BE2C (cell line): ENCODE results near the gene CNOT8.
A peak's percentile ranks its signal among the peaks of the same experiment; 100 is the strongest.

Experiments
- DNase-seq: peaks from one replicate; pipeline ENCODE4 v3.0.0-alpha.2; 2020
- H3K27me3 ChIP-seq: fragments of 250-450 bp; sonication (Bioruptor Pico); 2 replicates; pipeline ENCODE4 v1.5.1; 2020; ENCODE audit warnings: mild to moderate bottlenecking
- H3K36me3 ChIP-seq: fragments of 250-450 bp; sonication (Bioruptor Pico); 2 replicates; pipeline ENCODE4 v1.5.1; 2020; ENCODE audit warnings: mild to moderate bottlenecking
- H3K4me1 ChIP-seq: fragments of 250-450 bp; sonication (Bioruptor Pico); 2 replicates; pipeline ENCODE4 v1.5.1; 2020
- H3K4me3 ChIP-seq: 2 replicates; pipeline ENCODE4 v1.5.1; 2011; ENCODE audit warnings: low read depth, low read length
- H3K9me3 ChIP-seq: fragments of 250-450 bp; sonication (Bioruptor Pico); 2 replicates; pipeline ENCODE4 v1.5.1; 2020
- TF ChIP-seq, protein P1 (sequence below): IDR thresholded peaks from 2 replicates; pipeline ENCODE4 v1.5.1; 2012; ENCODE audit warnings: mild to moderate bottlenecking, low read depth, low read length

CNOT8 gene

DNA sequence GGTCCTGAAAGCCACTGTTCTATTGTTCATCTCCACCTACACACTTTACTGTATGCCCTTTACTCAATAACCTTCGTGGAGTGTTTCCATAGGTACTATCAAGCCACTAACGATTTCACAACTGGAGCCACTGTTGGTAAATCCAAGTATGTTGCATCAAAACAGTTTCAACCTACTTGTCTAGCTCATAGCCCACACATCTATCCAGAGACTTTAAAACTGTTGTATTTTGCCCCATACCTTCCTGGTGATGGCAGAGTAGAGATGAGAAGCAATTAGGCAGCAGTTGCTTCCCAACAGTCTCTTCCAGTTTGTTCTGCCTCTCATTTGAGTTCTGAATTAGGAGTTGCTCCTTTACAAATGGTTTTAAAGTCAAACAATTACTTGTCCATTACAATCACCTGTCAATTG is 8.6 kb upstream of the CNOT8 start:
- Histone ChIP-seq H3K4me1 (peaks cover 13% of the 10 kb centered on the region), H3K36me3 (no peaks in the 10 kb centered on the region), H3K4me3 (peak overlapping the region; percentile 64), H3K27me3 (no peaks in the 10 kb centered on the region), H3K9me3 (no peaks in the 10 kb centered on the region)
- TF ChIP-seq, protein P1, sequence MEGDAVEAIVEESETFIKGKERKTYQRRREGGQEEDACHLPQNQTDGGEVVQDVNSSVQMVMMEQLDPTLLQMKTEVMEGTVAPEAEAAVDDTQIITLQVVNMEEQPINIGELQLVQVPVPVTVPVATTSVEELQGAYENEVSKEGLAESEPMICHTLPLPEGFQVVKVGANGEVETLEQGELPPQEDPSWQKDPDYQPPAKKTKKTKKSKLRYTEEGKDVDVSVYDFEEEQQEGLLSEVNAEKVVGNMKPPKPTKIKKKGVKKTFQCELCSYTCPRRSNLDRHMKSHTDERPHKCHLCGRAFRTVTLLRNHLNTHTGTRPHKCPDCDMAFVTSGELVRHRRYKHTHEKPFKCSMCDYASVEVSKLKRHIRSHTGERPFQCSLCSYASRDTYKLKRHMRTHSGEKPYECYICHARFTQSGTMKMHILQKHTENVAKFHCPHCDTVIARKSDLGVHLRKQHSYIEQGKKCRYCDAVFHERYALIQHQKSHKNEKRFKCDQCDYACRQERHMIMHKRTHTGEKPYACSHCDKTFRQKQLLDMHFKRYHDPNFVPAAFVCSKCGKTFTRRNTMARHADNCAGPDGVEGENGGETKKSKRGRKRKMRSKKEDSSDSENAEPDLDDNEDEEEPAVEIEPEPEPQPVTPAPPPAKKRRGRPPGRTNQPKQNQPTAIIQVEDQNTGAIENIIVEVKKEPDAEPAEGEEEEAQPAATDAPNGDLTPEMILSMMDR, result no peak
- DNase-seq, result no peak

DNA sequence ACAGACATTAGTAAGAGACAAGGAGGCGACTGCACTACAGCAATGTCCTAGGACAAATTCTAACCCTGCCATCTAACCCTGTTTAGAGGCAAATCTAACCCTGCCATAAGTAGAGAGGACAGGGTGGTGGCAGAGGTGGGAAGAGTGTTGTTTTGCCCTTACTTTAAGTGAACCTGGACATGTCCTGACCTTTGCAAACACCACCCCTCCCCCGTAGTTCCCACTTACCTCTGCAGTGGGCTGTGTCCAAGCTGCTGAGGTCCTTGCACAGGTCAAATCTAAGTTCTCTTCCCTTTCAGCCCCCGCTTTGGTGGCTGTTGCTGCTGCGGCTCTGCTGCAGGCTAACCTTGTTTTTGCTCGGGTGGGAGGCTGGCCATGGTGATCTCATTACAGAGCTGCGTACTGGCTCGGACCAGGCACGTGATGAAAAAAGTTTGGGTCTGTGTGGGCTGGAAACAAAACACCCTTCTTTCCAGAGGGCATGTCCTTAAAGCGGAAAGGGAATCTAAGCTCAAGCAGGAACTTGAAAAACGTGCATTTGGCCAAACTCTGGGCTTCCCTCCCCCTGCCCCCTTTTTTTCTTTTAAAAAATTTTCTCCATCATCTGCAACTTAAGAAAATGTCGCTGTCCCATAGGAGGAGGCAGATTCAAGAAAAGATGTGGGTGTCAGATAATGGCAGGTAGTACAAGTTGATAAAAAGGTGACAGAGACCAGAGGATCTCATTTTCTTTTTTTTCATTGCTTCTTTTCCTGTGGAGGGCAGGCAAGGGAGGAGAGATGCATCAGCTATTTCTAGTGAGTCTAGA is 8.0 kb upstream of the CNOT8 start, which contains the start of gene FAXDC2:
TSS of gene FAXDC2 (minus strand) at position 349 of the 808 bp plus-strand sequence. CDS start 12,425 bp downstream, outside the sequence.
- Histone ChIP-seq H3K9me3 (no peaks in the 10 kb centered on the region), H3K4me3 (peak within 1 kb of the TSS; percentile 64), H3K36me3 (no peaks in the 10 kb centered on the region), H3K4me1 (peaks cover 13% of the 10 kb centered on the region), H3K27me3 (no peaks in the 10 kb centered on the region)
- TF ChIP-seq, protein P1, result no peak
- DNase-seq, result peak; percentile 72

DNA sequence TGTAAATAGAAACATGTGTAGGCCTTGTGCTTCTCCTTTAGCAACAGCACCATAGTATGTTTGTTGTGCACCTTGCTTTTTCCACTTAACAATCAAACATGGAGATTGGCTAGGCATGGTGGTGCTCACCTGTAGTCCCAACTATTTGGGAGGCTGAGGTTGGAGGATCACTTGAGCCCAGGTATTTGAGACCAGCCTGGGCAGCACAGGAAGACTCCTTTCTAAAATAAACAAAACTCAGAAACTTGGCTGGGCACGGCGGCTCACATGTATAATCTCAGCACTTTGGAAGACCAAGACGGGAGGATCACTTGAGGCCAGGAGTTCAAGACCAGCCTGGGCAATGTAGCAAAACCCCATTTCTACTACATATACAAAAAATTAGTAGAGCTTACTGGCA is 7.1 kb upstream of the CNOT8 start:
- no peak for DNase-seq
- no peaks in the 10 kb centered on the region for H3K27me3 ChIP-seq
- peaks cover 13% of the 10 kb centered on the region for H3K4me1 ChIP-seq
- no peak overlapping the region for H3K4me3 ChIP-seq
- H3K36me3 ChIP-seq, result no peaks in the 10 kb centered on the region
- TF ChIP-seq, protein P1, result no peak
- H3K9me3 ChIP-seq, result no peaks in the 10 kb centered on the region

DNA sequence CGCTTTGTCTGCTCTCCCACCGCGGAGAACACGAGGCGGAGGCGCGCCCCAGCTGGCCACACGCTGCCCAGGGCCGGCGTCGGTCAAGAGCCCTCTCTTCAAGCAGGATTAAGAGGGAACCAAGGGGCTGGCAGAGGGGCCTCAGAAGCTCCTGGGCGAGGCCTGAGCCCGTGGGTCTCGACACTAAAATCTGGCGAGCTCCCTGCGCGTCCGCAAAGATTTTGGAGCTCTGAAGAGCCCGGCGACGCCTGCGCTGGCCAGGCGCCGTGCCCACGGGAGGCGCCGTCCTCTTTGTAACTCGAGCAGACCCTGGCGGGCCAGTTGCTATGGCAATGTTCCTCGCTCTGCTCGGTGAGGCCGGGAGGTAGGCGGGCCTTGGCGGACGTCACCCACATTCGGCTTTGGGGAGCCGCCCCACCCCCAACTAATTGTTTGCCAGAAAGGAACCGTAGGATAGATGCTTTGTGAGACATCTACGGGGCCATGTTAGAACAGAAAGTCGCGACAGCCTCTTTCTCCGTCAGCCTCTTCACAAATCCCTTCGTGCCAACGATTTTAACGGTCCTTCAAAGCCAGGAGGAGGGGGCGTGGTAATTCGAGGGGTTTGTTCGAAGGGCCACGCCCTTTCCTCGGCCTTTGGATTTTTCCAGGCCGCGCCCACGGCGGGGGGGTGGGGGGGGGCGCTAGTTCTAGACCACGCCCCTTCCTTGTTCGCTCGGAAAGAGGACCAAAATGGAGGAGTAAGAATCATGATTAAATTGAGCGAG is 714 bp upstream of the CNOT8 start:
- TF ChIP-seq, protein P1, result 0 out of 2 replicates have a peak, but pooled peaks have one; percentile 2
- Histone ChIP-seq H3K4me3 (peak overlapping the region; percentile 88), H3K27me3 (no peaks in the 10 kb centered on the region), H3K4me1 (peaks cover 14% of the 10 kb centered on the region), H3K9me3 (no peaks in the 10 kb centered on the region), H3K36me3 (peaks cover 3% of the 10 kb centered on the region)
- peak; percentile 96 for DNase-seq

DNA sequence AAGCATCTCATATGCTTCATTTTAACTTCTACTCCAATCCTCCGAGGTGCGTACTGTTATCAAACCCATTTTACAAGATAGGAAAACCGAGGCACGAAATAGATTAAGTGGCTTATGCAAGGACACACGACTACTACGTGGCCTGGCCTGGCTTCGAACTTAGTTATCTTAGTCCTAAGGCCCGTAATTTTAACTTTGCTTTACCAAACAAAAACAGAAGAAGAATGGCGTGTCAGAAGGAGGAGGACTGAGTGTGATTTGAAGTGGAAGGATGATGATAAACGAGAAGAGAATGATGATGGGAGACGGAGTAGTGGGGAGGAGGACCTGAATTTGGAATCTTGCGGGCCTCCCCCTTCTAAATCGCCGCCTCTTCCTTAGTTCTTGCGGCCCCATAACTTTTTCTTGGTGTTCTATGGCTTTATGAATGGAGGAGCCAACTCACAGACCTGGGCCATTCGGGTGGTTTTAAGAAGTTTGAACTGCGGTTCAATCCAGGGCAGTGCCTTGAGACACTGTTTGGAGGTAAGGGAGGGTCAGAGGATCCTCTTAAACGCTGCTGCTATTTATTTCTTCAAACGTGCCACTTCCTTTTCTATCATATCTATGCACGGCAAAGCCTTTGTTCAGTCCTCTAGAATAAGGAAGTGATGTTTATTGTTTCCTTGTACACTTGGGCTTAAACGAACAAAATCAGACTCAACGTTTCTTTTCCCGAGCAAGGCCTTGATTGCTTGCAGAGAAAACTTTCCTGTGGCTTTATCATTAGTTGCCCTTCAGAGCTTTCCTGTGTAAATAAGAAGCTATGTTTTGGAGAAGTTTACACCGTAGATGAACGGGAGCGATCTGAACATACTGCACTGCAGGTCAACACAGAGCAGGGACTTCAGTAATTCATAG is 795 bp downstream of the CNOT8 start:
- no peak for DNase-seq
- peaks cover 14% of the 10 kb centered on the region for H3K4me1 ChIP-seq

More for the DNA sequence above, 795 bp downstream of the CNOT8 start:
- TF ChIP-seq, protein P1, result no peak
- H3K4me3 ChIP-seq, result peak overlapping the region; percentile 88
- no peaks in the 10 kb centered on the region for H3K27me3 ChIP-seq
- H3K9me3 ChIP-seq, result no peaks in the 10 kb centered on the region
- peaks cover 13% of the 10 kb centered on the region for H3K36me3 ChIP-seq
